ENCODE data around the gene G6PC2.
A peak's percentile ranks its signal among the peaks of the same experiment; 100 is the strongest.
"Not testable (repeated sequence)": the region's sequence is repeated elsewhere in the genome, so short reads cannot be mapped to it uniquely, and the experiment has no call there.

Gene G6PC2

GRCh38 chr2:168907940-168908662 lies 7.0 kb downstream of the G6PC2 start:
- DNase-seq = no peak

DNA sequence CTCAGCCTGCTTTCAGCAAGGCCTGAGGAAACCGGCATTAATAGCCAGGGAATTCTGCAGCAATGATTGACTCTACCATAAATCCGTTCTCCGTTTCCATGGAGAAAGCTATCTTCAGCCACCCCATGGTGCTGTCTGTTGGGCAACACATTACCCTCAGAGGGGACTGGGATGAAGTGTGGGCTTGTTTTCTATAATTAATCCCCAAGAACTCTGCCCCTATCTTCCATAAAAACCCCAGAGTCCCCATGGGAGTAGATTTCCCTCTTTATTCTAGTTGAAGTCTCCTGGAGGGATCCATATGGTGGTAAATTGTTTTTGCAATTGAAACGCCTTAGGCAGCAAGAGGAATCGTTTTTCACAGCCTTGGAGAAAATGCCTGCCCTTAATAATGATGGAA lies 9.2 kb downstream of the G6PC2 start:
- peak; percentile 94 for DNase-seq

DNA sequence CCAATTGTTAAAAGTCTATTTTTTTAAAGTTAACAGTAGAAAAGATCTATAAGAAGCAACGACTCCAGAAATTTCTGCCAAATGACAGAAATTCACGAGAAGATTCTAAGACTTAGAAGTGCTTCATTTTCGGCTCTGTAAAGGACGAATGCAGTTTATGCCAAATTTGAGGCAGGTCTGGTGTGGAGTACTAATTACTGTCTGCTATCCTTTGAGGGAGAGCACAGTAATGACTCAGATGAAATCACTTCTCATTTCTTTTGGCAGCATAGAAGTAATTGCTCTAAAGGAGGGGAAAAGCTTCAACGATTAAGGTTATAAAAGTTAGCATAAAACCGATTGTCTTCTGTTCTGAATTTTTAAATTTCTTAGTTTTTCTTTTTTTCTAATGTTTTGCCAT lies 11.4 kb downstream of the G6PC2 start:
- DNase-seq = peak; percentile 75

GRCh38 chr2:168912901-168913369 lies 11.8 kb downstream of the G6PC2 start:
- peak; percentile 77 for DNase-seq

DNA sequence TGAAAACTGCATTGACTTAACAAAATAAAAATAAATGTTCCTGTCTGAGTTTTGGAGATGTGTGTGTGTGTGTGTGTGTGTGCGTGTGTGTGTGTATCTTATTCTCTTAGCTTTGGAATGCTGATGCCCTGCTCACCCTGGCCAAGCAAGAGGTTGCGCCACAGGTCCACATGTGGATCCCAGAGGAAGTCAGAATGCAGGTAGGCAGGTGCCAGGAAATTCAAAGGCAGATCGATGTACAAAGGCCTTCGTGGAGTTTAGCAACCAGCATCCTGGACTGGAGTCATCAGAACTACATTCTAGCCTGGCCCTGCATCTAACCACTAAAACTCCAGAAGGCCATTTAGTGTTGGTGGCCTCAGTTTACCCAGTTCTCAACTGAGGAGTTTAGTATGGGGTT lies 12.4 kb downstream of the G6PC2 start:
- peak; percentile 75 for DNase-seq

- DNase-seq = no peak
These were observed 14.6 kb downstream of the G6PC2 start for GRCh38 chr2:168915441-168916330.

GRCh38 chr2:168916331-168916675 lies 15.2 kb downstream of the G6PC2 start:
- DNase-seq = no peak

DNA sequence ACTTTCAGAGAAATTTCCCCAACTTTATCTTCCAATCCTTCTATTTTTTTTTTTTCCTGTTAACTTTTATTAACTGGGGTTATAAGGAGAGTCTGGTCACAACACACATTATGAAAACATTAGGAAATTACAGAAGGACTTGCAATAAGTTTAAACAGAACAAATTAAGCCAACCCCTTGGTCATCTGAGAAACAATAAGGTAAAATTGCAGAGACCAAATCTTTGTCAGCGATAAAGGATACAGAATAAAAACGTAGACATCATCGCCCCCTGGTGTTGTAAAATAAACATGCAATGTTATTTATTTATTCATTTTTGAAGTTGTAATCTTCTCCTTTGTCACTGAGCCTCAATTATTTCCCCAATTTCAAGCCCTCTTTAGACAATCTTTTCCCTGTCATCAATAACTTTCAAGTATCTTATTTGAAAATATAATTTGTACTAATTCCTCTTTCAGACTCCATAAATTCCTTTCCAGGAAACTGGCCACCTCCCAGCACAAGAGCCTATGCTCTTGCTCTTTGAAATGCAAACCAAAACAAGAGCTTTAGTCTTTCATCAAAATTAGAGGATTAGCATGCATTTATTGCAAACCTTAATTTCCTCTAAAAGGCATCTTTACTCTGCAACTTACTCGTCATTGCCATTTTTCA lies 19.5 kb downstream of the G6PC2 start:
- peak; percentile 69 for DNase-seq

DNA sequence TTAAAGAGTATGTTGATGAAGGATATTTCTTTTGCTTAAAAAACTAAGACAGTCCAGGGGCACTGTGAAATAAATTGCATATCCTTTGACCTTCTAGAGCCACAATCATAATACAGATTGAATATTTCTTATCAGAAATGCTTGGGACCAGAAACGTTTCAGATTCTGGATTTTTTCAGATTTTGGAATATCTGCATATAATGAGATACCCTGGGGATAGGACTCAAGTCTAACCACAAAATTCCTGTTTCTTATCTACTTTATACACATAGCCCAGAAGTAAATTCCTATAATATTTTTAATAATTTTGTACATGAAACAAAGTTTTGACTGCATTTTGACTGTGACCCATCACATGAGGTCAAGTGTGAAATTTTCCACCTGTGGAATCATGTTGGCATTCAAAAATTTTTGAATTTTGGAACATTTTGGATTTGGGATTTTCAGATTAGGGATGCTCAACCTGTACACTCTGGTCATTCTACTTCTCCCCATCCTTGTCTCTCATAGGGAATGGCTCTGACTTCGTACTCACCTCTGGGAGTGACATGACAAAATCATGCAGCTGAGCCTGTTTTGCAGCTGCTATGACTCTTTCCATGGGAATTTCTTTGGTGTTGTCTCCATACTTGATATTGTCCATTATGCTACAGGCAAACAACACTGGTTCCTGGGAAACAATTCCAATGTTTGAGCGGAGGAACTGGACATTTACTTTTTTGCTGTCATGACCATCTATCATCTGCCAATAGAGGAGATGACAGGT lies 25.7 kb downstream of the G6PC2 start:
- DNase-seq = no peak

DNA sequence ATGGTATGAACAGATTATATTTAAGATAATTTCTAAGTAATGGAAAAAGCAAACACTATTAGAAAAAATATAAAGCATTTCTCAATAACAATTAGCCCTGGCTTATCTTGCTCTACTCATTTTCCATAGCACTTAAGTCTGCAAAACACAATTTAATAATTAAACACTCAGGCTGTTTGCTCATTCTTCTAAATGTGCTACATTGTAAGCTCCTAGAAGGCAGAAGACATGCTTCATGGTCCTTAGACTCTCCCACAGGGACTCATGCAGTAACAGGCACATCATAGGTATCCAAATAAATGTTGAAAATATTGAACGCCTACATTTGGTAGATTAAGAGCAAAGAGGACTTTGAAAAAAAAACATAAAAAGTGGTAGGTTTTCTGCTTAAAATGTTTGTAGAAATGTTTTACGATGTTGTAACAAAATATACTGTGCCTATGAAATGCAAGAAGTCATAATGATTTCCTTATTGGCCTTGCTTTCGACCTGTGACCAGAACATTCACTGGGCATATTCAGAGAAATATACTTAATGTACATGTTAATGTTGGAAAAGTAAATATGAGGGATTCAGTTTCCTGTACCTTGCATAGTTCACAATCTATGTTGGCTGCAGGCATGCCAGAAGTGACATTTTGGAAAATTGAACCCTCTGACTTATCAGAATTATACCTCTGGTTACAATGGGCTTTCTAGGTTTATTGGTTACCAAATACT lies 27.2 kb downstream of the G6PC2 start:
- no peak for DNase-seq

GRCh38 chr2:168929031-168929430 lies 27.9 kb downstream of the G6PC2 start:
- no peak for DNase-seq

- DNase-seq = no peak
These were observed 29.2 kb downstream of the G6PC2 start for GRCh38 chr2:168930242-168930641.

DNA sequence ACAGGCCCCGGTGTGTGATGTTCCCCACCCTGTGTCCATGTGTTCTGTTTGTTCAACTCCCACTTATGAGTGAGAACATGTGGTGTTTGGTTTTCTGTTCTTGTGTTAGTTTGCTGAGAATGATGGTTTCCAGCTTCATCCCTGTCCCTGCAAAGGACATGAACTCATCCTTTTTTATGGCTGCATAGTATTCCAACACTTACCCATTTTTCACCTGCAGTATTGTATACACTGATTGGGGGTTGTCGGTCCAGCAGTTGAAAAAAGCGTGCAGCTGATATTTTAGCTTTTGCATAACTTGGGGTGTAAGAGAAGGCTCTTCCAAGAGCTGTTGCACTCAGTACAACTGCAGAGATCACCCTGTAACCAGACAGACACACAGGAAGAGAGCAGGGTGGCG lies 31.1 kb downstream of the G6PC2 start:
- not testable (repeated sequence) for DNase-seq

- no peak for DNase-seq
These were observed 33.7 kb downstream of the G6PC2 start for GRCh38 chr2:168934826-168935225.

GRCh38 chr2:168935810-168936581 lies 34.9 kb downstream of the G6PC2 start:
- DNase-seq = no peak

- no peak for DNase-seq
These were observed 38.0 kb downstream of the G6PC2 start for GRCh38 chr2:168939061-168939460.

DNA sequence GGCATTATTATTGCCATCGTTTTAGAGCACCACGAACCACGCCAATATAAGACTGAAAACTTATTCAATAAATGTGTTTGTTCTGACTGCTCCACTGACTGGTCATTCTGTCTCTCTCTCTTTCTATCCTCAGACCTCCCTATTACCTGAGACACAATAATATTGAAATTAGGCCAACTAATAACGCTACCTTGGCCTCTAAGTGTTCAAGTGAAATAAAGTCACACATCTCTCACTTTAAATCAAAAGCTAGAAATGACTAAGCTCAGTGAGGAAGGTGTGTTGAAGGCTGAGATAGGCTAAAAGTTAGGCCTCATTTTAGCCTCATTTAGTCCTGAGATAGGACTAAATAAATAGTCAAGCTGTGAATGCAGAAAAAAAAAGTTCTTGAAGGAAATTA lies 38.8 kb downstream of the G6PC2 start:
- no peak for DNase-seq

- DNase-seq = no peak
These were observed 40.2 kb downstream of the G6PC2 start for GRCh38 chr2:168941297-168941696.

DNA sequence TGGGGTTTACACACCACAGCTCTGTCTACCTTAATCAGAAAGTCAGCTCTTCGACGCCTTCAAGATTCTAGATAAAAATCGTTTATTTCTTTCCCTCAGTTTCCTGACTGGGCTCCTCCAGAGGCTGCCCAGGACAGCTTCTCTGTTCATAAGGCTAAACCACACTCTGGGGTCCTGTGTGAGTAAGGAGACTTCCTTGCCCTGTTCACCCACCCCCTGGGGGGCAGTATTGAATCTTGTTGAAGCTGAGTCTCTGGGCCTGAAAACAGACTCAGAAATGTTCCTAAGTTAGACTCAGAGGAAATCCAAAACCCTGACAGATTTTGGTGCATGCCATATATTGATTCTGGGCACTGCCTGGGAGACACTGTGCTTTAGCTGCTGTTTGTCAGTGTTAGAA lies 43.0 kb downstream of the G6PC2 start:
- no peak for DNase-seq

- no peak for DNase-seq
These were observed 44.4 kb downstream of the G6PC2 start for GRCh38 chr2:168945508-168945907.

DNA sequence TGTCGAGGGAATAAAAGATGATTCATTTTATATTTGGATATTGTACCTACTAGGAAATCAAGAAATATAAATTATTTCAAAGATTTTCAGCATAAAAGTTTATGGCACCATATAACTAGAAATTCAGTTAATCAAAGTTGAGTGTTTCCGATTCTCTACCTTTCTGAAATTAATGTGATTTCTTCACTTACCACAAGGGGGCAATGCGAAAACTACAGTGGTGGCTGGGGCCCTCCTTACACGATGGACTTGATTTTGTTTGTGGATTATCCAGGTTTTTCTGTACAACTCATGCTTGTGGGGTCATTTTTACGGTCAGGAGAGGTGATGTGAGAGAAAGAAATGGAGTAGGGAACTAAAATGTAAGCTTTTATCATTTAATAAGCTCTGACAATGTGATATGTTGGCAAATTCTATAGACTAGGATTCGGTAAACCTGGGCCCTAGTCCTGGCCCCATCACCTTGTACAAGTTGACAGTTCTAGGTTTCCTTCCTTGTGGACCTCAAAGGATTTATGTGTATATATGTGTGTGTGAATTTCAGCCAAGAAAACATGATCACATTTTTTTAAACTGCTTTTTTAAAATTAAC lies 47.6 kb downstream of the G6PC2 start:
- no peak for DNase-seq

All from NCI-H2227 treated with DMSO at 0.1 percent for 48 hours (cell line).